PC-3 (cell line): ENCODE results near the gene ERICH3. TPM values are rescaled to one million over a fixed set of nuclear protein-coding genes. Genes with fewer than 3 reads are reported as not detected.

Experiments
- ATAC-seq: fragments of 200-7000 bp; cut with Tn5 transposase; 2 replicates; pipeline ENCODE4 v1.9.1; 2020; ENCODE audit warnings: mild to moderate bottlenecking, moderate library complexity
- BruUV-seq: library from RNA; stranded (reverse); fragments of 400-500 nt; replicated peaks from 2 replicates; lab custom pipeline; 2021; lab: Mats Ljungman, UMichigan
- CTCF ChIA-PET: fragments of 300-600 bp; sonication (Branson Sonifier 250); formaldehyde crosslinking; loops from one replicate; lab custom pipeline; 2022; ENCODE audit warnings: antibody characterized with exemption; lab: Charles Lee
- POLR2A ChIA-PET: fragments of 300-600 bp; sonication (Branson Sonifier 250); formaldehyde crosslinking; loops from one replicate; lab custom pipeline; 2022; ENCODE audit warnings: antibody characterized with exemption; ENCODE audit not compliant: unreplicated experiment; lab: Charles Lee
- DNase-seq: peaks from one replicate; pipeline ENCODE4 v3.0.0-alpha.2; 2015
- H2AFZ ChIP-seq: fragments of 300-600 bp; sonication (generic); 2 replicates; pipeline ENCODE4 v1.6.0; 2016; ENCODE audit warnings: antibody characterized with exemption, low read length
- H3F3A ChIP-seq: fragments of 300-600 bp; sonication (generic); one replicate; pipeline ENCODE4 v1.6.0; 2017; ENCODE audit warnings: antibody characterized with exemption, low read length, control low read depth, mild to moderate bottlenecking; ENCODE audit not compliant: unreplicated experiment
- H3K27ac ChIP-seq: fragments of 300-600 bp; sonication (generic); 2 replicates; pipeline ENCODE4 v1.5.1; 2016; ENCODE audit warnings: mild to moderate bottlenecking, low read length
- H3K27me3 ChIP-seq: fragments of 300-600 bp; sonication (generic); 2 replicates; pipeline ENCODE4 v1.6.1; 2016; ENCODE audit warnings: low read length, mixed read lengths
- H3K36me3 ChIP-seq: fragments of 300-600 bp; sonication (generic); 2 replicates; pipeline ENCODE4 v1.6.1; 2016; ENCODE audit warnings: low read depth, mixed run types, low read length, mixed read lengths
- H3K4me1 ChIP-seq: fragments of 300-600 bp; sonication (generic); 2 replicates; pipeline ENCODE4 v1.5.1; 2016; ENCODE audit warnings: low read length; ENCODE audit not compliant: insufficient read depth
- H3K4me2 ChIP-seq: fragments of 300-600 bp; sonication (generic); 2 replicates; pipeline ENCODE4 v1.6.0; 2016; ENCODE audit warnings: low read length
- H3K4me3 ChIP-seq: fragments of 300-600 bp; sonication (generic); 2 replicates; pipeline ENCODE4 v1.5.1; 2016; ENCODE audit warnings: mild to moderate bottlenecking, low read length, mixed read lengths
- H3K79me2 ChIP-seq: fragments of 300-600 bp; sonication (generic); 2 replicates; pipeline ENCODE4 v1.6.1; 2017; ENCODE audit warnings: low read length, mixed read lengths
- H3K9ac ChIP-seq: fragments of 300-600 bp; sonication (generic); 2 replicates; pipeline ENCODE4 v1.6.0; 2016; ENCODE audit warnings: mild to moderate bottlenecking, low read length
- H3K9me2 ChIP-seq: fragments of 300-600 bp; sonication (generic); replicated peaks from 2 replicates; pipeline ENCODE4 v1.6.1; 2016; ENCODE audit warnings: mixed run types, low read length, mixed read lengths
- H3K9me3 ChIP-seq: fragments of 300-600 bp; sonication (generic); 2 replicates; pipeline ENCODE4 v1.6.1; 2016; ENCODE audit warnings: low read length, mixed read lengths
- H4K20me1 ChIP-seq: fragments of 300-600 bp; sonication (generic); 2 replicates; pipeline ENCODE4 v1.6.1; 2016; ENCODE audit warnings: low read length, mixed read lengths
- EZH2 ChIP-seq: fragments of 300-600 bp; sonication (generic); IDR thresholded peaks from one replicate; pipeline ENCODE4 v1.6.1; 2017; ENCODE audit warnings: antibody characterized with exemption, mild to moderate bottlenecking, low read length; ENCODE audit not compliant: unreplicated experiment
- EZH2phosphoT487 ChIP-seq: fragments of 300-600 bp; sonication (generic); IDR thresholded peaks from 2 replicates; pipeline ENCODE4 v1.6.1; 2018; ENCODE audit warnings: mild to moderate bottlenecking, antibody characterized with exemption, low read length, borderline replicate concordance
- intact Hi-C: fragments of 100-400 bp; cut with micrococcal nuclease; formaldehyde crosslinking; loops from 2 replicates; pipeline ENCODE4 v1.9.0; 2023
- total RNA-seq: library from RNA; depleted of rRNA; stranded (reverse); fragments of >200 nt; gene quantifications from 2 replicates; pipeline ENCODE4 v1.2.3, GENCODE V29; 2014
- TF ChIP-seq, protein P1 (sequence below): fragments of 300-600 bp; sonication (generic); conservative IDR thresholded peaks from 2 replicates; pipeline ENCODE4 v1.5.1; 2017; ENCODE audit warnings: antibody characterized with exemption, low read depth, mild to moderate bottlenecking, low read length

ERICH3 gene
- total RNA-seq, 1 experiment from 2014 or later, result not detected

DNA sequence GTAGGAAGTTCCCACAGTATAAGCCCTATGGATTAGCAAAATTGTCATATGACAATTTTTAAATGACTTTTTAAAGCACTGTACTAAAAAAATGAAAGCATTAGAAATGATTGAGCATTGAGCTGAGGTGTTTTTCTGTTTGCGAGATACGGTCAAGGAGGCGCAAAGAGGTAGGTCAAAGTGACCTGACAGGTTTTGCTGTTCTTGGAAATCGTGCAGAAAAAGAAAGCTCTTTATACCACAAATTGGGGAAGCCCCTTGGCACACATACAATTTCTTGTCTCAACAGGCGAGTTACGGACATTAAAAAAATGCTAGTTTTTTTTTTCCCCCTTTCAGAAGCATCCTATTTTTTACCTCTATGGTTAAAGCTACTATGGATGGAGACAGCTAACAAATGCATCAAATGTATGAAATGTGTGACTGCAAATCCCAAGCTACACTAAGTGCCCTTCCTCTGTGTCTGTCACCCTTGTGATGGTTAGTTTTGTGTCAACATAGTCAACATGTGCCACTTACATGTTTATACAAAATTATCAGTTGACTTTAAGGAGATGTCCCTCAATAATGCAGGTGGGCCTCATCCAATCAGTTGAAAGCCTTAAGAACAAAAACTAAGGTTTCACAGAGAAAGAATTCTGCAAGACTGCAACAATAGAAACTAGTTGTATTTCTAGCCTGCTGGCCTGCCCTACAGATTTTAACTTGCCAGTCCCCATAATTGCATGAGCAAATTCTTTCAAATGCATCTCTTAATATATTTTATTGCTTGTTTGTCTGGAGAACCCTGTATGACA lies 30.0 kb upstream of the ERICH3 start:
- H3K27ac ChIP-seq, result no peak overlapping the region
- POLR2A ChIA-PET, result no interaction called here
- H3K27me3 ChIP-seq, result no peaks in the 10 kb centered on the region
- H3K36me3 ChIP-seq, result peaks cover 20% of the 10 kb centered on the region
- DNase-seq, result no peak
- no peak overlapping the region for H3K4me3 ChIP-seq
- no peaks in the 10 kb centered on the region for H3K9me2 ChIP-seq
- no peak overlapping the region for H3K4me2 ChIP-seq
- no peak for TF ChIP-seq EZH2phosphoT487
- TF ChIP-seq, protein P1, sequence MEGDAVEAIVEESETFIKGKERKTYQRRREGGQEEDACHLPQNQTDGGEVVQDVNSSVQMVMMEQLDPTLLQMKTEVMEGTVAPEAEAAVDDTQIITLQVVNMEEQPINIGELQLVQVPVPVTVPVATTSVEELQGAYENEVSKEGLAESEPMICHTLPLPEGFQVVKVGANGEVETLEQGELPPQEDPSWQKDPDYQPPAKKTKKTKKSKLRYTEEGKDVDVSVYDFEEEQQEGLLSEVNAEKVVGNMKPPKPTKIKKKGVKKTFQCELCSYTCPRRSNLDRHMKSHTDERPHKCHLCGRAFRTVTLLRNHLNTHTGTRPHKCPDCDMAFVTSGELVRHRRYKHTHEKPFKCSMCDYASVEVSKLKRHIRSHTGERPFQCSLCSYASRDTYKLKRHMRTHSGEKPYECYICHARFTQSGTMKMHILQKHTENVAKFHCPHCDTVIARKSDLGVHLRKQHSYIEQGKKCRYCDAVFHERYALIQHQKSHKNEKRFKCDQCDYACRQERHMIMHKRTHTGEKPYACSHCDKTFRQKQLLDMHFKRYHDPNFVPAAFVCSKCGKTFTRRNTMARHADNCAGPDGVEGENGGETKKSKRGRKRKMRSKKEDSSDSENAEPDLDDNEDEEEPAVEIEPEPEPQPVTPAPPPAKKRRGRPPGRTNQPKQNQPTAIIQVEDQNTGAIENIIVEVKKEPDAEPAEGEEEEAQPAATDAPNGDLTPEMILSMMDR, result no peak
- TF ChIP-seq EZH2, result no peak
- intact Hi-C loops, result no loop called here
- no peak for ATAC-seq
- H3K9ac ChIP-seq, result no peak overlapping the region
- CTCF ChIA-PET, result no interaction called here
- no peak overlapping the region for H2AFZ ChIP-seq
- no peaks in the 10 kb centered on the region for H3K4me1 ChIP-seq
- H3K9me3 ChIP-seq, result no peaks in the 10 kb centered on the region
- H3K79me2 ChIP-seq, result no peaks in the 10 kb centered on the region
- BruUV-seq, result no TSS peak
- no peaks in the 10 kb centered on the region for H3F3A ChIP-seq
- H4K20me1 ChIP-seq, result no peaks in the 10 kb centered on the region

DNA sequence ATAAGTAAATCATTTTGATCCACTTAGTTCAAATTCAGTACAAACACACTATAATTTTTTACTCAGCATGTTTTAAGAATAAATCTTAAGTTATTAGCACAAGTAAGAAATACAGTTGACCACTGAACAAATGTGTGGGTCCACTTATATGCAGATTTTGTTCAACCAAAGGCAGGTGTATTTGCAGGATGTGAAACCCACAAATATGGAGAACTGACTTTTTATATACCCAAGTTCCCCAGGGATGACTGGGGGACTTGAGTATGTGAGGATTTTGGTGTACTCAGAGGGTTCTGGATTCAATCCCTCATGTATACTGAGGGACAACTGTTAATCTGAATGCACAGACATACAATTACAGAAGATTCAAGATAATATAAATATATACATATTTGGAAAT lies 25.7 kb upstream of the ERICH3 start:
- DNase-seq, result no peak
- ChIA-PET POLR2A (no interaction called here), CTCF (no interaction called here)
- no peaks in the 10 kb centered on the region for H3F3A ChIP-seq
- H3K79me2 ChIP-seq, result no peaks in the 10 kb centered on the region
- no peak overlapping the region for H3K4me3 ChIP-seq
- no peaks in the 10 kb centered on the region; the same call in 1 of the 2 replicates for H3K36me3 ChIP-seq
- BruUV-seq, result no TSS peak
- TF ChIP-seq EZH2phosphoT487, result no peak
- TF ChIP-seq, protein P1, result no peak
- TF ChIP-seq EZH2, result no peak
- H3K9me3 ChIP-seq, result no peaks in the 10 kb centered on the region
- no peaks in the 10 kb centered on the region for H3K9me2 ChIP-seq
- H3K27me3 ChIP-seq, result no peaks in the 10 kb centered on the region
- intact Hi-C loops, result no loop called here
- H2AFZ ChIP-seq, result no peak overlapping the region
- peaks cover 4% of the 10 kb centered on the region for H3K4me1 ChIP-seq
- no peak overlapping the region for H3K4me2 ChIP-seq
- no peak overlapping the region for H3K9ac ChIP-seq
- H3K27ac ChIP-seq, result no peak overlapping the region
- no peaks in the 10 kb centered on the region for H4K20me1 ChIP-seq
- ATAC-seq, result no peak

DNA sequence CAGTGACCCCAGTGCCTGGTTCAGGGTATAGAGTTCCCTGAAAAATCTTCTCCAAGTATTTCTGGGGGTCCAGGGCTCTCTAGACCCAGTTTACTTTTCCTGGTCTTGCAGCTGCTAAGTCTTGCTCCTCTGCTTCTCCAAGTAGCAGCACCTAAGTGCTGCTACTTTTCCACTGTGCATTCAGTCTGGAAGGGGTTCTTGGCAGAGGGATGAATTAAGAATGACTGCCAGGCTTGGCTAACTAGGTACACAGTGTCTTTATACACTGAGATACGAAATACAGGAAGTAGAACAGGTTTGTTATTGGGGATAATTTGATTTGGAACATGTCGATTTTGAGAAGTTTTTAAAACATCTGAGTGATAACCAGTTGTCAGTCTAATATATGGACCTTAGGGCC lies 24.2 kb upstream of the ERICH3 start:
- H3K4me1 ChIP-seq, result peaks cover 16% of the 10 kb centered on the region
- H3K4me2 ChIP-seq, result no peak overlapping the region
- no peak overlapping the region for H3K9ac ChIP-seq
- no peaks in the 10 kb centered on the region for H3K27me3 ChIP-seq
- no peak overlapping the region for H3K4me3 ChIP-seq
- no peaks in the 10 kb centered on the region for H3K36me3 ChIP-seq
- intact Hi-C loops, result no loop called here
- no peaks in the 10 kb centered on the region for H3K9me3 ChIP-seq
- H4K20me1 ChIP-seq, result no peaks in the 10 kb centered on the region
- ATAC-seq (no peak), DNase-seq (no peak)
- H3K79me2 ChIP-seq, result no peaks in the 10 kb centered on the region
- no peak overlapping the region for H2AFZ ChIP-seq
- ChIA-PET CTCF (no interaction called here), POLR2A (no interaction called here)
- no peaks in the 10 kb centered on the region for H3F3A ChIP-seq
- H3K9me2 ChIP-seq, result no peaks in the 10 kb centered on the region
- no peak overlapping the region for H3K27ac ChIP-seq
- TF ChIP-seq EZH2phosphoT487, result no peak
- TF ChIP-seq, protein P1, result no peak
- no peak for TF ChIP-seq EZH2
- BruUV-seq, result no TSS peak
